Measurements from ENCODE around the gene TSPAN3.

TSPAN3 gene

DNA sequence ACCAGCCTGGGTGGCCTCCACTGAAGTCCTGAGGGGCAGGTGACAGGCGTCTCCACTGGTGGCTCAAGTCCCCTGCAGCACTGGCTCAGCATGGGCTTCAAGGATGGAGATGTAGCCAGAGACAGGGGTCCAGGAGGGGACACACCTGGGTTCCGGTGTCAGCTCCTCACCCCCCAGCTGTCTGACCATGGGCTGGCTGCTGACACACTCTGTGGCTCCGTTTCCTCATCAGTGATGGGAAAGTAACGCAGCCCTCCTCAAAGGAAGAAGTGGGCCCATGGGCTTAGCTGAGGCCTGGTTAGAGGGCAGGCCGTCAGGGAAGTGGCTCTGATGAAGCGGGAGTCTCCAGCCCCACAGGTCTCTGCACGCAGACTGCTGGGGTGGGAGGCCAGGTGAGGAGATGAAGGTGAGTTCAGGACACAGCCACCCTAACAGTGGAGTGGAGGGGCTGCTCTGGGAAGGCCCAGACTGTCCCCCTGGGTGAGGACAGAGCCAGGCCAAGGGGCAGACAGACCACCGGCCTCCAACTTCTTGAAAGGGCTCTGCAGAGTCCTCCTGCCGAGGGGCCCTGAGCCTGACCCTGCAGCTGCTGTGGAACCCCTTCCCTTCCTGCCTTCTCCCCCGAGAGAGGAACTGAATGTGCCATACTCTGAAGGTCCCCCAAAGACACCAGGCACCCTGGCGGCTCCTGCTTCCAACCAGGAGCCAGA is 52.0 kb downstream of the TSPAN3 start:
- no peak for DNase-seq (ENCODE audit: low read depth, low spot score)

DNA sequence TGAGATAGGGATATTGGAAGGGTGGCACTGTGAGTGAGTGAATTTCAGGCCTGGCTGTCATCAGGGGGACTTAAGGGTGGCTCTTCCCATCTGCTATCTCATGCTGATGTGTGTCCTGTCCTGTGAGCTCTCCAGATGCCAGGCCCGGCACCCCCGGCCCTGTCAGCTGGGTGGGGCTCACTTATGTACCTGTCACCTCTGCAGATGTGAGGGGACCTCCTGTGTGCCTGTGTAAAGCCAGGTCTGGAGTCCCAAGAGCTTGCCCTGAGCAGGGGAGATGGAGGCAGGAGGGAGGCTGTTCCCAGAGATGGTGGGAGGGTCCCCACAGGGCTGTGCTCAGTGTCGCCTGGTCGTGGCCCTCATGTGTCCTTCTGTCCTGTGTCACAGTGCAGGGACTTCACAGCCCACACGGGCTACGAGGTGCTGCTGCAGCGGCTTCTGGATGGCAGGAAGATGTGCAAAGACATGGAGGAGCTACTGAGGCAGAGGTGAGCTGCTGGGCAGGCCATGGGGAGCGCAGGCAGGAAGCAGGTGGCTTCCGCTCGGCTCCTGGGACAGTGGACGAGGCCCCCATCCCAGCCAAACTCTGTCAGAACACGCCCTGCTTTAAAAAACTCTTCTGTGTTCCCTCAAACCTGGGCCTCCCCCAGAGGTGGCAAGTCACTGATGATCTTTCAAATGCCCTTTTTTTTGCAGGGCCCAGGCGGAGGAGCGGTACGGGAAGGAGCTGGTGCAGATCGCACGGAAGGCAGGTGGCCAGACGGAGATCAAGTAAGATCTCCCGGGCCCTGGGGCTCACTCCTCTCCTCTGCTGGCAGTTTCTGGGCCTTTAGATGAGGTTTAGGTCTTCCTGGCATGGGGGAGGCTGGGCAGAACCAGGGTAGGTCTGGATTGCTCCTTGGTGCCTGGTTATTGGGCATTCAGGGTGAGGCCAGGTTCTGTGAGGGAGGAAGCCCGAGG is 52.9 kb downstream of the TSPAN3 start:
- no peak for DNase-seq (ENCODE audit: low read depth, low spot score)
- H3K4me3 ChIP-seq (ENCODE audit: low read depth, low read length) = no peak overlapping the region
- in situ Hi-C loops (cut with HindIII; ENCODE audit: low sequenced_read_pairs) = no loop called here
- TF ChIP-seq, protein P1, sequence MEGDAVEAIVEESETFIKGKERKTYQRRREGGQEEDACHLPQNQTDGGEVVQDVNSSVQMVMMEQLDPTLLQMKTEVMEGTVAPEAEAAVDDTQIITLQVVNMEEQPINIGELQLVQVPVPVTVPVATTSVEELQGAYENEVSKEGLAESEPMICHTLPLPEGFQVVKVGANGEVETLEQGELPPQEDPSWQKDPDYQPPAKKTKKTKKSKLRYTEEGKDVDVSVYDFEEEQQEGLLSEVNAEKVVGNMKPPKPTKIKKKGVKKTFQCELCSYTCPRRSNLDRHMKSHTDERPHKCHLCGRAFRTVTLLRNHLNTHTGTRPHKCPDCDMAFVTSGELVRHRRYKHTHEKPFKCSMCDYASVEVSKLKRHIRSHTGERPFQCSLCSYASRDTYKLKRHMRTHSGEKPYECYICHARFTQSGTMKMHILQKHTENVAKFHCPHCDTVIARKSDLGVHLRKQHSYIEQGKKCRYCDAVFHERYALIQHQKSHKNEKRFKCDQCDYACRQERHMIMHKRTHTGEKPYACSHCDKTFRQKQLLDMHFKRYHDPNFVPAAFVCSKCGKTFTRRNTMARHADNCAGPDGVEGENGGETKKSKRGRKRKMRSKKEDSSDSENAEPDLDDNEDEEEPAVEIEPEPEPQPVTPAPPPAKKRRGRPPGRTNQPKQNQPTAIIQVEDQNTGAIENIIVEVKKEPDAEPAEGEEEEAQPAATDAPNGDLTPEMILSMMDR (IDR thresholded peaks at IDR 0.05; ENCODE audit: low read depth, low read length) = no peak

More for the DNA sequence above, 52.0 kb downstream of the TSPAN3 start:
- TF ChIP-seq, protein P1 (IDR thresholded peaks at IDR 0.05; ENCODE audit: low read depth, low read length) = no peak
- no peak overlapping the region for H3K4me3 ChIP-seq (ENCODE audit: low read depth, low read length)
- in situ Hi-C loops (cut with HindIII; ENCODE audit: low sequenced_read_pairs) = no loop called here

DNA sequence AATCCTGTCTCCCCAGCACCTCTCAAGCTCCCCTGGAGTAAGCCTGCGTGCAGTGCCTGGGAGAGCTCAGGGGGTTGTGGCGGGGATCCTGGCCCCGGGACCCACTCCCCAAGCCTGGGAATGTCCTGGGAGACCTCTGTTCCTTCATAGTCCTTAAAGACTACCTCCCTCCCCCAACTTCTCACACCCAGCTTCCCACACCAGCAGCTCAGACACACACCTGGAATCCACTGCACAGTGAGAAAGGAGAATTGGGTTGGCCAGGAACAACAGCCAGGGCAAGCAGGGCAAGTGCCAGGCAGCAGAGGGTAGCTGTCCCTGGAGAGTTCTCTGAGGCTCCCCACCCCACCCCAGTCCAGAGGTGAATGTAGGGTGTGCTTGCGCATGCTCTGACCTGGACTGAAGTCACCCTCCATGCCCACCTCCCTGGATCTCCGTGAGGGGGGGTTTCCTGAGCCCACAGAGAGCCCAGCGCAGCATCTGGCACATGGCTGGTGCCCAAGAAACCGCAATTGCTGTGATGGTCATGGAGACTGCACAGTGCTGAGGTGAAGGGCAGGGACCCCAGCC is 53.7 kb downstream of the TSPAN3 start:
- in situ Hi-C loops (cut with HindIII; ENCODE audit: low sequenced_read_pairs) = no loop called here
- no peak for DNase-seq (ENCODE audit: low read depth, low spot score)
- TF ChIP-seq, protein P1 (IDR thresholded peaks at IDR 0.05; ENCODE audit: low read depth, low read length) = no peak
- no peak overlapping the region for H3K4me3 ChIP-seq (ENCODE audit: low read depth, low read length)

DNA sequence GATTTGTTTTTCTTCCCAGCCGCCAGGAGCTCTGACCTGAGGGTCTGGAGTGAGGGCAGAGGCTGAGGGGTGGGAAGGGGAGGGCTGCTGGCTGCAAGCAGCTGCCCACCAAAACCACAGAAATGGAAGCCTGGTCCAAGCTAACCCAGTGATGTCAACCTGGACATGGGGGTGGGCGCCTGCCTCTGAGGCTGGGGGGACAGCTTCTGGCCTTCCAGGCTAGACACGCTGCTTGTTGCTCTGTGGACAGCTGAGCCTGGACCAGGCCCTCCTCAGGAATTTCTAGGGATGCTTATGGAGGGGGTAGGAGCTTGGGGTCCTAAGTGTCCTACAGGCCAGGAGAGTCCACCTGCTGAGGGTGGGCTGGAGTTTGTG is 54.6 kb downstream of the TSPAN3 start:
- TF ChIP-seq, protein P1 (IDR thresholded peaks at IDR 0.05; ENCODE audit: low read depth, low read length) = no peak
- no peak overlapping the region for H3K4me3 ChIP-seq (ENCODE audit: low read depth, low read length)
- DNase-seq (ENCODE audit: low read depth, low spot score) = no peak
- in situ Hi-C loops (cut with HindIII; ENCODE audit: low sequenced_read_pairs) = no loop called here

DNA sequence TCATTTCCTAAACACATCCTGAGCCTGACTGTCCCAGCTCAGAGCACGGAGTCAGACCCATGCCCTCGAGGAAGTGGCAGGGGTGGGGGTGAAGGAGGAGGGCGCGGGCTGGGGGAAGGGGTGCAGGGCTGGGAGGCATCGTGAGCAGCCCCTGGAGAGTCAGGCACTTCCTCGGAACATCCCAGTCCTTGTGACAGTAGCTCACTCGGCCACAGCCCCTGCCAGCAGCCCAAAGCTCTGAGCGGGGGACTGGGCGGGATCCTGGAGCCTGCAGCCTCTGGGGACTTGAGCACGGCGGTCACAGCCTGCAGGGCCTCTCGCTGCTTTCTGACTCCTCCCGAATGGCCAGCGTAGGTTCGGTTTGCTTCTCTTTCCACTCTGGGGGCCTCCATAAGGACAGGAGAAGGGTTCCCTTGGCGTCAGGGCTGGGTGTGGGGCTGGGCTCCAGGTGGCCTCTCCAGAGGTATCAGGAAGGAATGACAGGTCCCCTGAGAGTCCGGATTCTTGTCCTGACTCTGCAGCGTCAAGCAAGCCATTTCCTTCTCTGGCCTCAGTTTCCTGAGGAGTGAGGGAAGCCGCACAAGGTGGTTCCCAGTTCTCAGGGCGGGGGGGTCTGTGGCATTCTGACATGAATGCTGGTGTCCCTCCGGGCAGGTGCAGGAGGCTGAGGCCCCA is 55.1 kb downstream of the TSPAN3 start:
- TF ChIP-seq, protein P1 (IDR thresholded peaks at IDR 0.05; ENCODE audit: low read depth, low read length) = no peak
- no peak overlapping the region for H3K4me3 ChIP-seq (ENCODE audit: low read depth, low read length)
- no peak for DNase-seq (ENCODE audit: low read depth, low spot score)
- in situ Hi-C loops (cut with HindIII; ENCODE audit: low sequenced_read_pairs) = no loop called here
